ENCODE measurements around the gene SLC25A22. TPM values are rescaled to one million over a fixed set of nuclear protein-coding genes. Genes with fewer than 3 reads are reported as not detected.

SLC25A22 gene
- total and polyA plus RNA-seq, 10 of the 15 experiments (the other 5 are each of a cell fraction or from before 2014, with no cell fraction given) = 0.27 to 27.0 (median 8.2) TPM

- ChIA-PET POLR2A (interaction anchor here (0.5 kb wide), 1 partner anchor 200 kb away, joined by 4 read pairs; no protein-coding TSS in a partner anchor), CTCF (interaction anchor here (1.2 to 1.4 kb wide), 2 partner anchors 16 to 38 kb away, joined by 3 to 4 read pairs; no protein-coding TSS in a partner anchor)
Measured at GRCh38 chr11:764322-765024, 33.6 kb downstream of the SLC25A22 start.

GRCh38 chr11:763549-764321 is 34.3 kb downstream of the SLC25A22 start:
- H3K4me2 ChIP-seq (ENCODE audit: control insufficient read depth, insufficient read depth) = no peak overlapping the region
- ChIA-PET RAD21 (ENCODE audit: unreplicated experiment) (interaction anchor here (0.6 to 1.5 kb wide), 2 partner anchors 38 to 57 kb away, joined by 3 read pairs; no protein-coding TSS in a partner anchor), SMC1A (ENCODE audit: uncharacterized antibody, unreplicated experiment) (interaction anchor here (1.1 to 1.9 kb wide), 2 partner anchors 14 to 40 kb away, joined by 3 to 8 read pairs; no protein-coding TSS in a partner anchor), POLR2A (no interaction called here), CTCF (interaction anchor here (1.2 to 1.4 kb wide), 2 partner anchors 15 to 38 kb away, joined by 3 to 4 read pairs; no protein-coding TSS in a partner anchor)
- peaks cover 29 to 37% of the 10 kb centered on the region in 2 experiments; a peak in 3 of 4 replicates for H3K36me3 ChIP-seq (ENCODE audit: control insufficient read depth in 2 of 2, insufficient read depth in 2 of 2, low read length in 1 of 2)
- no TSS peak for BruUV-seq (replicated peaks)
- no peak overlapping the region for H3K27ac ChIP-seq (ENCODE audit: control insufficient read depth, insufficient read depth)
- intact Hi-C loops (cut with micrococcal nuclease; ENCODE audit: unreplicated experiment) (no loop called here), in situ Hi-C loops (cut with MboI) (no loop called here)
- no peaks in the 10 kb centered on the region for H3K4me1 ChIP-seq (ENCODE audit: control insufficient read depth, insufficient read depth, low read length)
- no peaks in the 10 kb centered on the region for H3K9me3 ChIP-seq (replicated peaks; ENCODE audit: control insufficient read depth, insufficient read depth, low read length)
- H3K27me3 ChIP-seq (replicated peaks in 1 of 2; ENCODE audit: control insufficient read depth in 2 of 2, insufficient read depth in 2 of 2, low read length in 1 of 2) = no peaks in the 10 kb centered on the region
- H4K20me1 ChIP-seq (ENCODE audit: control insufficient read depth, insufficient read depth) = no peaks in the 10 kb centered on the region
- no peak overlapping the region for H2AFZ ChIP-seq (ENCODE audit: control insufficient read depth, low read depth, low read length)
- ATAC-seq (no peak), DNase-seq (ENCODE audit: low read depth, low spot score) (no peak), FAIRE-seq (no peak)
- WGBS (ENCODE audit: insufficient coverage, insufficient replicate concordance, low lambda C conversion rate, missing lambda C conversion rate) = 86% methylated on average over 22 of the region's 22 CpGs
- H3K4me3 ChIP-seq = no peak overlapping the region
- H3K9ac ChIP-seq (ENCODE audit: control insufficient read depth, insufficient read depth, low read length) = no peak overlapping the region
- H3K79me2 ChIP-seq (ENCODE audit: control insufficient read depth, insufficient read depth, low read length) = no peaks in the 10 kb centered on the region
- TF ChIP-seq POLR2A (IDR thresholded peaks at IDR 0.05; ENCODE audit: low read depth, low read length) = peak; percentile 63
- peak; percentile 39 for TF ChIP-seq BCL3 (IDR thresholded peaks at IDR 0.05; ENCODE audit: borderline replicate concordance, insufficient read depth, low read depth, low read length, poor library complexity, severe bottlenecking)
- no peak for TF ChIP-seq NBN (IDR thresholded peaks at IDR 0.05)
- TF ChIP-seq PML (IDR thresholded peaks at IDR 0.05; ENCODE audit: low read length) = peak; percentile 52
- TF ChIP-seq ATF2 (IDR thresholded peaks at IDR 0.05; ENCODE audit: low read length) = peak; percentile 34; the same call in 1 of the 2 replicates
- no peak for TF ChIP-seq BACH1 (IDR thresholded peaks at IDR 0.05; ENCODE audit: borderline replicate concordance)
- no peak for TF ChIP-seq RUNX3 (IDR thresholded peaks at IDR 0.05; ENCODE audit: low read length)
- no peak for TF ChIP-seq SMAD5 (IDR thresholded peaks at IDR 0.05; ENCODE audit: low read depth)
- TF ChIP-seq EP300 (IDR thresholded peaks at IDR 0.05; ENCODE audit: borderline replicate concordance in 1 of 2, control insufficient read depth in 1 of 2, low read depth in 2 of 2, low read length in 2 of 2) = no peak

More at GRCh38 chr11:764322-765024, 33.6 kb downstream of the SLC25A22 start:
- SMC1A ChIA-PET (ENCODE audit: uncharacterized antibody, unreplicated experiment) = interaction anchor here (1.1 to 1.9 kb wide), 2 partner anchors 15 to 41 kb away, joined by 3 to 8 read pairs; no protein-coding TSS in a partner anchor
- Histone ChIP-seq H3K4me2 (ENCODE audit: control insufficient read depth, insufficient read depth) (no peak overlapping the region), H3K27me3 (replicated peaks in 1 of 2; ENCODE audit: control insufficient read depth in 2 of 2, insufficient read depth in 2 of 2, low read length in 1 of 2) (no peaks in the 10 kb centered on the region), H3K4me3 (no peak overlapping the region), H3K9me3 (replicated peaks; ENCODE audit: control insufficient read depth, insufficient read depth, low read length) (no peaks in the 10 kb centered on the region), H2AFZ (ENCODE audit: control insufficient read depth, low read depth, low read length) (no peak overlapping the region), H3K79me2 (ENCODE audit: control insufficient read depth, insufficient read depth, low read length) (no peaks in the 10 kb centered on the region), H3K4me1 (ENCODE audit: control insufficient read depth, insufficient read depth, low read length) (no peaks in the 10 kb centered on the region), H3K36me3 (ENCODE audit: control insufficient read depth in 2 of 2, insufficient read depth in 2 of 2, low read length in 1 of 2) (peaks cover 29 to 33% of the 10 kb centered on the region in 2 experiments; a peak in 3 of 4 replicates), H3K27ac (ENCODE audit: control insufficient read depth, insufficient read depth) (no peak overlapping the region), H4K20me1 (ENCODE audit: control insufficient read depth, insufficient read depth) (no peaks in the 10 kb centered on the region), H3K9ac (ENCODE audit: control insufficient read depth, insufficient read depth, low read length) (no peak overlapping the region)
- no peak for FAIRE-seq
- TF ChIP-seq TCF3 (IDR thresholded peaks at IDR 0.05; ENCODE audit: borderline replicate concordance, insufficient read depth, low read depth, low read length) (no peak), POLR2A (IDR thresholded peaks at IDR 0.05; ENCODE audit: low read depth, low read length) (0 out of 2 replicates have a peak, but pooled peaks have one; percentile 44)
- ATAC-seq = no peak
- 75% methylated on average over 18 of the region's 18 CpGs for WGBS (ENCODE audit: insufficient coverage, insufficient replicate concordance, low lambda C conversion rate, missing lambda C conversion rate)
- intact Hi-C loops (cut with micrococcal nuclease; ENCODE audit: unreplicated experiment) (loop anchor here (1.0 kb wide), 1 partner anchor 36 kb away; no protein-coding TSS in a partner anchor), in situ Hi-C loops (cut with MboI) (no loop called here)
- RAD21 ChIA-PET (ENCODE audit: unreplicated experiment) = interaction anchor here (1.5 kb wide), 1 partner anchor 38 kb away, joined by 3 read pairs; no protein-coding TSS in a partner anchor
- no peak for DNase-seq (ENCODE audit: low read depth, low spot score)
- BruUV-seq (replicated peaks) = no TSS peak
